ENCODE data around the gene ZNF148. TPM values are rescaled to one million over a fixed set of nuclear protein-coding genes. Genes with fewer than 3 reads are reported as not detected.
A peak's percentile ranks its signal among the peaks of the same experiment; 100 is the strongest.

Gene ZNF148
- total RNA-seq, 1 donor from 2014 or later: 45.7 TPM

- DNase-seq: no peak
- Histone ChIP-seq H3K27ac (replicated peaks) (peak overlapping the region; percentile 97), H3K9me3 (replicated peaks) (no peaks in the 10 kb centered on the region), H3K27me3 (ENCODE audit: low read depth) (no peaks in the 10 kb centered on the region), H3K4me3 (peak overlapping the region; percentile 82), H3K4me1 (peaks cover 47% of the 10 kb centered on the region), H3K36me3 (no peaks in the 10 kb centered on the region)
- no peak for TF ChIP-seq CTCF (IDR thresholded peaks at IDR 0.05; ENCODE audit: borderline replicate concordance)
- intact Hi-C loops (cut with micrococcal nuclease): no loop called here
These were observed 990 bp upstream of the ZNF148 start for GRCh38 chr3:125375950-125376679.

- peak; percentile 23 for DNase-seq
- intact Hi-C loops (cut with micrococcal nuclease): no loop called here
- H3K36me3 ChIP-seq: no peaks in the 10 kb centered on the region
- no peaks in the 10 kb centered on the region for H3K27me3 ChIP-seq (ENCODE audit: low read depth)
- H3K9me3 ChIP-seq (replicated peaks): no peaks in the 10 kb centered on the region
- H3K4me1 ChIP-seq: peaks cover 62% of the 10 kb centered on the region
- peak overlapping the region; percentile 82 for H3K4me3 ChIP-seq
- H3K27ac ChIP-seq (replicated peaks): peak overlapping the region; percentile 97
- no peak for TF ChIP-seq CTCF (IDR thresholded peaks at IDR 0.05; ENCODE audit: borderline replicate concordance)
These were observed 577 bp downstream of the ZNF148 start for GRCh38 chr3:125374501-125374995.

- no peak overlapping the region for H3K4me3 ChIP-seq
- peak overlapping the region; percentile 37 for H3K27ac ChIP-seq (replicated peaks)
- DNase-seq: no peak
- no peaks in the 10 kb centered on the region for H3K36me3 ChIP-seq
- TF ChIP-seq CTCF (IDR thresholded peaks at IDR 0.05; ENCODE audit: borderline replicate concordance): no peak
- peaks cover 82% of the 10 kb centered on the region for H3K4me1 ChIP-seq
- intact Hi-C loops (cut with micrococcal nuclease): no loop called here
- H3K9me3 ChIP-seq (replicated peaks): no peaks in the 10 kb centered on the region
- H3K27me3 ChIP-seq (ENCODE audit: low read depth): no peaks in the 10 kb centered on the region
These were observed 7.5 kb downstream of the ZNF148 start for GRCh38 chr3:125367403-125368230.

- no peak for TF ChIP-seq CTCF (IDR thresholded peaks at IDR 0.05; ENCODE audit: borderline replicate concordance)
- H3K36me3 ChIP-seq: no peaks in the 10 kb centered on the region
- intact Hi-C loops (cut with micrococcal nuclease): no loop called here
- no peak overlapping the region for H3K27ac ChIP-seq (replicated peaks)
- no peak for DNase-seq
- H3K9me3 ChIP-seq (replicated peaks): no peaks in the 10 kb centered on the region
- no peak overlapping the region for H3K4me3 ChIP-seq
- peaks cover 83% of the 10 kb centered on the region for H3K4me1 ChIP-seq
- H3K27me3 ChIP-seq (ENCODE audit: low read depth): no peaks in the 10 kb centered on the region
These were observed 9.0 kb downstream of the ZNF148 start for GRCh38 chr3:125366132-125366531.

GRCh38 chr3:125359700-125360099 is 15.4 kb downstream of the ZNF148 start:
- intact Hi-C loops (cut with micrococcal nuclease): no loop called here

More at GRCh38 chr3:125359700-125360099, 15.4 kb downstream of the ZNF148 start:
- peaks cover 90% of the 10 kb centered on the region for H3K4me1 ChIP-seq
- no peak overlapping the region for H3K27ac ChIP-seq (replicated peaks)
- H3K9me3 ChIP-seq (replicated peaks): no peaks in the 10 kb centered on the region
- H3K36me3 ChIP-seq: no peaks in the 10 kb centered on the region
- no peaks in the 10 kb centered on the region for H3K27me3 ChIP-seq (ENCODE audit: low read depth)
- H3K4me3 ChIP-seq: no peak overlapping the region
- DNase-seq: no peak
- no peak for TF ChIP-seq CTCF (IDR thresholded peaks at IDR 0.05; ENCODE audit: borderline replicate concordance)
